Tibial nerve (tissue), 4 donors: ENCODE results near the gene PPP1R1A. TPM values are rescaled to one million over a fixed set of nuclear protein-coding genes. Genes with fewer than 3 reads are reported as not detected.

Experiments
- DNase-seq, 2 donors: peaks; one replicate each; pipeline ENCODE4 v3.0.0-alpha.2; 2019; ENCODE audit warnings: low spot score in 2 of 2
- H3K27ac ChIP-seq, 4 donors: fragments of 200-600 bp; sonication (generic) in 3 of 4; one replicate each; pipeline ENCODE4 v1.5.1; 2017 to 2019; ENCODE audit warnings: mild to moderate bottlenecking in 1 of 4
- H3K27me3 ChIP-seq, 2 donors: fragments of 200-600 bp; sonication (generic) in 1 of 2; one replicate each; pipeline versions ENCODE4 v1.5.1 to v1.6.0; 2017 to 2019
- H3K36me3 ChIP-seq, 3 donors: fragments of 200-600 bp; sonication (generic); one replicate each; pipeline ENCODE4 v1.5.1; 2018 to 2019
- H3K4me1 ChIP-seq, 4 donors: fragments of 200-600 bp; sonication (generic) in 3 of 4; one replicate each; pipeline ENCODE4 v1.5.1; 2017 to 2019
- H3K4me3 ChIP-seq, 4 donors: fragments of 200-600 bp; sonication (generic) in 3 of 4; one replicate each; pipeline ENCODE4 v1.5.1; 2017 to 2019; ENCODE audit warnings: mild to moderate bottlenecking in 1 of 4, moderate library complexity in 1 of 4
- H3K9me3 ChIP-seq, 4 donors: fragments of 200-600 bp; sonication (generic) in 3 of 4; one replicate each; pipeline ENCODE4 v1.5.1; 2017 to 2019
- EP300 ChIP-seq, 2 donors: sonication (generic); formaldehyde crosslinking; IDR thresholded peaks; one replicate each; pipeline ENCODE4 v1.6.1; 2017; ENCODE audit warnings: antibody characterized with exemption in 2 of 2, mild to moderate bottlenecking in 1 of 2
- POLR2A ChIP-seq, 2 donors: fragments of 450-650 bp; IDR thresholded peaks; one replicate each; pipeline ENCODE4 v1.6.1; 2017; ENCODE audit warnings: antibody characterized with exemption in 2 of 2, mild to moderate bottlenecking in 2 of 2, moderate library complexity in 2 of 2
- WGBS, 2 donors: methylation state at CpG; one replicate each; pipeline ENCODE4 v1.1.5; 2018; 5-methylcytosine and 5-hydroxymethylcytosine counted together
- total RNA-seq, 4 donors: library from RNA; depleted of rRNA; stranded (reverse); fragments of >200 nt; gene quantifications; one replicate each; pipeline ENCODE4 v1.1.0, GENCODE V29; 2016
- TF ChIP-seq, protein P1 (sequence below), 5 experiments: fragments of 200-600 bp in 3 of 5; fragments of 450-650 bp in 2 of 5; sonication (generic) in 3 of 5; IDR thresholded peaks; one replicate each; pipeline ENCODE4 v1.5.1; 2016 to 2019; ENCODE audit warnings: antibody characterized with exemption in 5 of 5, mild to moderate bottlenecking in 3 of 5, moderate library complexity in 2 of 5

Gene PPP1R1A
- total RNA-seq, 4 donors from 2014 or later = 26.1 to 77.6 (median 42.5) TPM

GRCh38 chr12:54586620-54587019 lies 1.8 kb downstream of the PPP1R1A start:
- no peaks in the 10 kb centered on the region for H3K36me3 ChIP-seq
- H3K27me3 ChIP-seq = peaks cover 0 to 13% of the 10 kb centered on the region in 2 donors
- peaks cover 0 to 21% (median 6%) of the 10 kb centered on the region in 4 donors for H3K4me1 ChIP-seq
- H3K27ac ChIP-seq = no peak overlapping the region
- TF ChIP-seq POLR2A (IDR thresholded peaks at IDR 0.05) (no peak), EP300 (IDR thresholded peaks at IDR 0.05) (no peak)
- TF ChIP-seq, protein P1, sequence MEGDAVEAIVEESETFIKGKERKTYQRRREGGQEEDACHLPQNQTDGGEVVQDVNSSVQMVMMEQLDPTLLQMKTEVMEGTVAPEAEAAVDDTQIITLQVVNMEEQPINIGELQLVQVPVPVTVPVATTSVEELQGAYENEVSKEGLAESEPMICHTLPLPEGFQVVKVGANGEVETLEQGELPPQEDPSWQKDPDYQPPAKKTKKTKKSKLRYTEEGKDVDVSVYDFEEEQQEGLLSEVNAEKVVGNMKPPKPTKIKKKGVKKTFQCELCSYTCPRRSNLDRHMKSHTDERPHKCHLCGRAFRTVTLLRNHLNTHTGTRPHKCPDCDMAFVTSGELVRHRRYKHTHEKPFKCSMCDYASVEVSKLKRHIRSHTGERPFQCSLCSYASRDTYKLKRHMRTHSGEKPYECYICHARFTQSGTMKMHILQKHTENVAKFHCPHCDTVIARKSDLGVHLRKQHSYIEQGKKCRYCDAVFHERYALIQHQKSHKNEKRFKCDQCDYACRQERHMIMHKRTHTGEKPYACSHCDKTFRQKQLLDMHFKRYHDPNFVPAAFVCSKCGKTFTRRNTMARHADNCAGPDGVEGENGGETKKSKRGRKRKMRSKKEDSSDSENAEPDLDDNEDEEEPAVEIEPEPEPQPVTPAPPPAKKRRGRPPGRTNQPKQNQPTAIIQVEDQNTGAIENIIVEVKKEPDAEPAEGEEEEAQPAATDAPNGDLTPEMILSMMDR (IDR thresholded peaks at IDR 0.05) = no peak
- no peak overlapping the region for H3K4me3 ChIP-seq
- 80 to 95% methylated on average over 2 of the region's 2 CpGs for WGBS, 2 donors
- DNase-seq = no peak
- H3K9me3 ChIP-seq = no peaks in the 10 kb centered on the region

DNA sequence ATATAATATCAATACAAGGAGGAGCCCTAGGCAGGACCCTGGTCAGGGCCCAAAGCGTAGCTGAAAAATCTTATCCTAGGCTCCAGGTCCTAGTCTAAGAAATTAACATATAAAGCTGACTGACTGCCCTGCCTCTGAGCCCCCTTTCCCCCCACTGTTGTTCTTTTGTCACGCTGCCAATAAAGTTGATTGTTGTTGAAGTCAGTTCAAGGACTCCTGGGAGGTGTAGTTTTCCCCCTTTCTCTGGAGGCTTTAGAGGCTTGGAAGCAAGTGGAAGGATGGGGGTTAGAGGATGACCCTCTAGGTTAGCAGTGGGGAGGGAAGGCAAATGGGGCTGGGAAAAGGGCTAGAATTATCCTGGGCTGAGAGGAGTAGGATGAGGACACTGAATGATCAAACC lies 3.2 kb downstream of the PPP1R1A start:
- 69 to 80% methylated on average over 2 of the region's 2 CpGs for WGBS, 2 donors
- no peak overlapping the region for H3K27ac ChIP-seq
- peaks cover 0 to 13% of the 10 kb centered on the region in 2 donors for H3K27me3 ChIP-seq
- no peak overlapping the region for H3K4me3 ChIP-seq
- no peaks in the 10 kb centered on the region for H3K36me3 ChIP-seq
- TF ChIP-seq POLR2A (IDR thresholded peaks at IDR 0.05) = no peak
- TF ChIP-seq EP300 (IDR thresholded peaks at IDR 0.05) = no peak
- TF ChIP-seq, protein P1 (IDR thresholded peaks at IDR 0.05) = no peak
- no peaks in the 10 kb centered on the region for H3K9me3 ChIP-seq
- H3K4me1 ChIP-seq = peaks cover 0 to 21% (median 6%) of the 10 kb centered on the region in 4 donors
- no peak for DNase-seq

- TF ChIP-seq EP300 (IDR thresholded peaks at IDR 0.05) (no peak), POLR2A (IDR thresholded peaks at IDR 0.05) (no peak)
- WGBS, 2 donors = 77% methylated on average over 9 of the region's 9 CpGs
- peaks cover 0 to 13% of the 10 kb centered on the region in 2 donors for H3K27me3 ChIP-seq
These were observed 4.3 kb downstream of the PPP1R1A start for GRCh38 chr12:54584128-54584527.

GRCh38 chr12:54583726-54584125 lies 4.7 kb downstream of the PPP1R1A start:
- WGBS, 2 donors = 51 to 56% methylated on average over 4 of the region's 4 CpGs

More at GRCh38 chr12:54584128-54584527, 4.3 kb downstream of the PPP1R1A start:
- Histone ChIP-seq H3K9me3 (no peaks in the 10 kb centered on the region), H3K36me3 (no peaks in the 10 kb centered on the region), H3K27ac (no peak overlapping the region), H3K4me1 (peaks cover 0 to 30% (median 9%) of the 10 kb centered on the region in 4 donors), H3K4me3 (no peak overlapping the region)
- DNase-seq = no peak

DNA sequence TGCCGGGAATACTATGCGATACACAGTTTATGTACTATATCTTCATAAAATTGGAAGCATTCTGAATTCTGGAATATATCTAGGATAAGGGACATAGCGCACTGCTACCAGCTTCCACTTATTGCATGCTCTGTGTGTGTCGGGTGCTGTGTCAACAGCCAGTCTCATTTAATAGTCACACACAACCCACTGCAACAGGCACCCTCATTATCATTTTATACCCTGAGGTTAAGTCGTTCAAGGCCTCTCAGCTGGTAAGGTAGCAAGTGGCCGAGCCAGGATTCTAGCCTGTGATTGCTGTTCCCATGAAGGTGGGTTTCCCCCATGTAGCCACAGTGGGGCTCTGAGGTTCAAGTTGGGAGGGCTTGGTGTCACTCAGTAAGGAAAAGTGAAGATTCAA lies 7.0 kb downstream of the PPP1R1A start:
- no peak overlapping the region for H3K4me3 ChIP-seq
- DNase-seq = no peak
- WGBS, 2 donors = 84 to 85% methylated on average over 6 of the region's 6 CpGs

More at GRCh38 chr12:54583726-54584125, 4.7 kb downstream of the PPP1R1A start:
- Histone ChIP-seq H3K27me3 (peaks cover 0 to 9% of the 10 kb centered on the region in 2 donors), H3K4me3 (no peak overlapping the region), H3K9me3 (no peaks in the 10 kb centered on the region), H3K4me1 (peaks cover 0 to 26% (median 7%) of the 10 kb centered on the region in 4 donors), H3K27ac (no peak overlapping the region), H3K36me3 (no peaks in the 10 kb centered on the region)
- TF ChIP-seq POLR2A (IDR thresholded peaks at IDR 0.05) (no peak), EP300 (IDR thresholded peaks at IDR 0.05) (no peak)
- TF ChIP-seq, protein P1 (IDR thresholded peaks at IDR 0.05) = no peak
- DNase-seq = no peak

More for the DNA sequence above, 7.0 kb downstream of the PPP1R1A start:
- H3K9me3 ChIP-seq = no peaks in the 10 kb centered on the region
- H3K4me1 ChIP-seq = peaks cover 0 to 10% (median 3%) of the 10 kb centered on the region in 4 donors
- no peaks in the 10 kb centered on the region for H3K36me3 ChIP-seq
- no peak overlapping the region for H3K27ac ChIP-seq
- H3K27me3 ChIP-seq = no peaks in the 10 kb centered on the region
- TF ChIP-seq, protein P1 (IDR thresholded peaks at IDR 0.05) = no peak
- TF ChIP-seq POLR2A (IDR thresholded peaks at IDR 0.05) = no peak
- no peak for TF ChIP-seq EP300 (IDR thresholded peaks at IDR 0.05)
